Neutrophil (primary cell): ENCODE data around the gene KHDC3L.

Source experiments
- H3K27ac ChIP-seq: fragments of 200-600 bp; sonication (generic); 2 replicates; pipeline ENCODE4 v1.5.1; 2016; ENCODE audit warnings: mild to moderate bottlenecking, moderate library complexity
- H3K27me3 ChIP-seq: fragments of 200-600 bp; sonication (generic); 2 replicates; pipeline ENCODE4 v1.6.0; 2016; ENCODE audit warnings: mild to moderate bottlenecking
- H3K36me3 ChIP-seq: fragments of 200-600 bp; sonication (generic); 2 replicates; pipeline ENCODE4 v1.5.1; 2017
- H3K4me1 ChIP-seq, 2 experiments: fragments of 200-600 bp in 1 of 2; sonication (generic) in 1 of 2; 1 replicate in 1 of 2; 2 replicates in 1 of 2; pipeline versions ENCODE4 v1.5.1 to v1.6.1; 2013 to 2016; ENCODE audit warnings: low read depth in 1 of 2, low read length in 1 of 2, mild to moderate bottlenecking in 1 of 2, moderate library complexity in 1 of 2; ENCODE audit not compliant: control insufficient read depth in 1 of 2, insufficient read depth in 1 of 2
- H3K4me3 ChIP-seq, 2 experiments: fragments of 200-600 bp in 1 of 2; sonication (generic) in 1 of 2; 1 replicate in 1 of 2; 2 replicates in 1 of 2; pipeline ENCODE4 v1.5.1; 2013 to 2016; ENCODE audit warnings: low read depth in 1 of 2, low read length in 1 of 2, mild to moderate bottlenecking in 1 of 2, moderate library complexity in 1 of 2
- H3K9me3 ChIP-seq: fragments of 200-600 bp; sonication (generic); 2 replicates; pipeline ENCODE4 v1.5.1; 2016
- CTCF ChIP-seq: fragments of 200-600 bp; sonication (generic); IDR thresholded peaks from 2 replicates; pipeline ENCODE4 v1.5.1; 2016; ENCODE audit warnings: antibody characterized with exemption

Gene KHDC3L

DNA sequence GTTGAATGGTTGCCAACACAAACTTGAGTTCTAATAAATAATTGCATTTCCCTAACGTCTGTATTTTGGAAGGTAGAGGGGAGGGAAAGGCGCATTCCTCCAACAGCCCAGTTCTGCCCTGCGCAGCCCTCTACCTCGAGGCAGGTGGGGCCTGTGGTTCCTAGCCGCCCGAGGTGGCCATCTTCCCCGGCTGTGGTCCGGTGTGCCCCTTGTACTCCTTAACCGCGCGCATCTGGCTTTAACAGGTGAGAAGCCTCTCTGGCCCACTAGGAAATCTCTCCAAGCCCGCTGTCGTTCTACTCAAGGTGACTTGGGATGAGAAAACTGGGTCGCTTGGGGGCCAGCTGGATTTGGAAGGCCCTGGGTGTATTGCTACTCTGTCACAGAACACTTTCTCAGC is 1.7 kb downstream of the KHDC3L start:
- TF ChIP-seq CTCF: no peak
- Histone ChIP-seq H3K4me3 (no peak overlapping the region), H3K27me3 (no peaks in the 10 kb centered on the region), H3K4me1 (no peaks in the 10 kb centered on the region), H3K9me3 (no peaks in the 10 kb centered on the region), H3K27ac (no peak overlapping the region), H3K36me3 (no peaks in the 10 kb centered on the region)

GRCh38 chr6:73364549-73364948 is 2.1 kb downstream of the KHDC3L start:
- no peak overlapping the region for H3K27ac ChIP-seq
- TF ChIP-seq CTCF: no peak
- H3K36me3 ChIP-seq: no peaks in the 10 kb centered on the region
- H3K4me3 ChIP-seq: no peak overlapping the region
- H3K27me3 ChIP-seq: no peaks in the 10 kb centered on the region
- H3K4me1 ChIP-seq: no peaks in the 10 kb centered on the region
- no peaks in the 10 kb centered on the region for H3K9me3 ChIP-seq

- Histone ChIP-seq H3K27me3 (no peaks in the 10 kb centered on the region), H3K4me3 (no peak overlapping the region), H3K9me3 (no peaks in the 10 kb centered on the region), H3K36me3 (no peaks in the 10 kb centered on the region), H3K27ac (no peak overlapping the region), H3K4me1 (no peaks in the 10 kb centered on the region)
- no peak for TF ChIP-seq CTCF
Measured at GRCh38 chr6:73367761-73368355, 5.4 kb downstream of the KHDC3L start.

GRCh38 chr6:73368675-73369074 is 6.2 kb downstream of the KHDC3L start:
- Histone ChIP-seq H3K9me3 (no peaks in the 10 kb centered on the region), H3K36me3 (no peaks in the 10 kb centered on the region), H3K27ac (no peak overlapping the region), H3K4me3 (no peak overlapping the region), H3K27me3 (no peaks in the 10 kb centered on the region), H3K4me1 (no peaks in the 10 kb centered on the region)
- TF ChIP-seq CTCF: no peak

GRCh38 chr6:73369157-73369556 is 6.7 kb downstream of the KHDC3L start:
- H3K27me3 ChIP-seq: no peaks in the 10 kb centered on the region
- H3K27ac ChIP-seq: no peak overlapping the region
- no peak for TF ChIP-seq CTCF
- H3K36me3 ChIP-seq: no peaks in the 10 kb centered on the region
- no peaks in the 10 kb centered on the region for H3K4me1 ChIP-seq
- H3K4me3 ChIP-seq: no peak overlapping the region
- no peaks in the 10 kb centered on the region for H3K9me3 ChIP-seq

DNA sequence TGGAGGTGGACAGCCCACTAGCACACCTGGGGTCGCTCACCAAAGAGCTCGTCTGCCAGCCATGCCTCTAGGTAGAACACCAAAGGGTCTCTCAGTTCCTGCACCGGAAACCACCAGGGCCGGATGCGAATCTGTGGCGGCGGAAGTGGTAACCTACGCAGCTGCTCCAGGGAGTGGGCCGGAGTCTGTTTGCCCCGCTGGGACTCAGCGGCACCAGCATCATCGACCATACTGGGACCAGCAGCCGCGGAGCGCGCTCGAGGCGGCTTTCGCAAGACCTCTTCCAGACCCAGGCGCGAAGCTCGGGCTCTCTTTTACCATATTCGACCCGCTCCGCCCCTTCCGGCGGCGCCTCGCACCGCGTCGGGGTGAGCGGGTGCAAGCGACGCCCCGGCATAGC is 7.1 kb downstream of the KHDC3L start, which contains the start of gene OOEP:
Gene OOEP (minus strand): TSS at position 335 of the 400 bp plus-strand sequence. CDS start 105 bp downstream, at position 230.
- Histone ChIP-seq H3K36me3 (no peaks in the 10 kb centered on the region), H3K27ac (no peak within 1 kb of the TSS), H3K4me3 (no peak within 1 kb of the TSS), H3K9me3 (no peaks in the 10 kb centered on the region), H3K4me1 (no peaks in the 10 kb centered on the region), H3K27me3 (no peaks in the 10 kb centered on the region)
- TF ChIP-seq CTCF: no peak
